PFSK-1 (cell line): ENCODE data around the gene PRPF18.

Source experiments
- POLR2AphosphoS5 ChIP-seq: IDR thresholded peaks from 2 replicates; pipeline ENCODE4 v1.6.1; 2012; ENCODE audit warnings: low read depth, mild to moderate bottlenecking, control low read depth, low read length, moderate library complexity
- REST ChIP-seq, 2 experiments: IDR thresholded peaks; 2 replicates each; pipeline versions ENCODE4 v1.6.1 to v1.8.0; 2011 to 2012; ENCODE audit warnings: low read depth in 2 of 2, low read length in 2 of 2, control low read depth in 1 of 2, inconsistent platforms in 1 of 2, mild to moderate bottlenecking in 1 of 2, moderate library complexity in 1 of 2; ENCODE audit not compliant: insufficient read depth in 1 of 2

GRCh38 chr10:13644866-13645265 is 58.1 kb downstream of the PRPF18 start:
- TF ChIP-seq POLR2AphosphoS5: no peak
- TF ChIP-seq REST (IDR thresholded peaks at IDR 0.05; ENCODE audit: insufficient read depth in 1 of 2, low read depth in 2 of 2, low read length in 2 of 2): no peak
